Left lung (tissue), 10 donors: ENCODE results near the gene GOLGA6L10. TPM values are rescaled to one million over a fixed set of nuclear protein-coding genes. Genes with fewer than 3 reads are reported as not detected.
A peak's percentile ranks its signal among the peaks of the same experiment; 100 is the strongest.
"Not testable (repeated sequence)": the region's sequence is repeated elsewhere in the genome, so short reads cannot be mapped to it uniquely, and the experiment has no call there.

ENCODE experiments used
- ATAC-seq: fragments of 200-7000 bp; cut with Tn5 transposase; one replicate; pipeline ENCODE4 v1.9.1; 2020; ENCODE audit warnings: moderate library complexity
- DNase-seq, 4 donors: peaks; one replicate each; pipeline ENCODE4 v3.0.0-alpha.2; 2013 to 2020
- H3K27ac ChIP-seq, 2 donors: fragments of 200-600 bp; sonication (generic) in 1 of 2; one replicate each; pipeline versions ENCODE4 v1.5.0 to v1.8.0; 2020 to 2021
- H3K27me3 ChIP-seq, 2 donors: fragments of 200-600 bp; sonication (generic) in 1 of 2; one replicate each; pipeline versions ENCODE4 v1.5.0 to v1.8.0; 2020 to 2021
- H3K36me3 ChIP-seq, 2 donors: fragments of 200-600 bp; sonication (generic) in 1 of 2; one replicate each; pipeline versions ENCODE4 v1.5.0 to v1.8.0; 2020 to 2021
- H3K4me1 ChIP-seq, 2 donors: fragments of 200-600 bp; one replicate each; pipeline ENCODE4 v1.8.0; 2021
- H3K4me3 ChIP-seq, 2 donors: fragments of 200-600 bp; sonication (generic) in 1 of 2; one replicate each; pipeline versions ENCODE4 v1.5.0 to v1.8.0; 2020 to 2021; ENCODE audit warnings: mild to moderate bottlenecking in 1 of 2
- H3K9me3 ChIP-seq, 2 donors: fragments of 200-600 bp; sonication (generic) in 1 of 2; one replicate each; pipeline versions ENCODE4 v1.5.0 to v1.8.0; 2020 to 2021
- intact Hi-C, 2 donors: fragments of 100-400 bp; cut with DNase I; formaldehyde crosslinking; loops; one replicate each; pipeline versions ENCODE4 v1.11.2 to v1.14.2; 2022
- polyA plus RNA-seq, 6 donors: library from polyadenylated mRNA; unstranded; fragments of 120-200 nt; gene quantifications; one replicate each; pipeline ENCODE4 v1.2.1, GENCODE V29; 2013; ENCODE audit not compliant: insufficient read length in 6 of 6
- total RNA-seq, 2 donors: library from RNA; stranded (reverse); fragmentation: NEBNext Ultra II Directional; extraction: Animal tissue kit (Norgen Biotek cat#: 25700); gene quantifications; one replicate each; pipeline ENCODE4 v1.2.1, GENCODE V29; 2021
- TF ChIP-seq, protein P1 (sequence below), 2 donors: fragments of 200-600 bp; sonication (generic) in 1 of 2; IDR thresholded peaks; one replicate each; pipeline versions ENCODE4 v1.5.0 to v1.8.0; 2021; ENCODE audit warnings: antibody characterized with exemption in 2 of 2
- donor health status: DM: no; HTN: yes; CAD: no.
- donor health status: DM: no; HTN: no; CAD: no.

The GOLGA6L10 gene
- total and polyA plus RNA-seq, 8 donors = 1.5 to 13.6 (median 6.2) TPM

- no peaks in the 10 kb centered on the region for H3K36me3 ChIP-seq
- peaks cover 0 to 10% of the 10 kb centered on the region in 2 donors for H3K27me3 ChIP-seq
- H3K27ac ChIP-seq = no peak overlapping the region
- TF ChIP-seq, protein P1, sequence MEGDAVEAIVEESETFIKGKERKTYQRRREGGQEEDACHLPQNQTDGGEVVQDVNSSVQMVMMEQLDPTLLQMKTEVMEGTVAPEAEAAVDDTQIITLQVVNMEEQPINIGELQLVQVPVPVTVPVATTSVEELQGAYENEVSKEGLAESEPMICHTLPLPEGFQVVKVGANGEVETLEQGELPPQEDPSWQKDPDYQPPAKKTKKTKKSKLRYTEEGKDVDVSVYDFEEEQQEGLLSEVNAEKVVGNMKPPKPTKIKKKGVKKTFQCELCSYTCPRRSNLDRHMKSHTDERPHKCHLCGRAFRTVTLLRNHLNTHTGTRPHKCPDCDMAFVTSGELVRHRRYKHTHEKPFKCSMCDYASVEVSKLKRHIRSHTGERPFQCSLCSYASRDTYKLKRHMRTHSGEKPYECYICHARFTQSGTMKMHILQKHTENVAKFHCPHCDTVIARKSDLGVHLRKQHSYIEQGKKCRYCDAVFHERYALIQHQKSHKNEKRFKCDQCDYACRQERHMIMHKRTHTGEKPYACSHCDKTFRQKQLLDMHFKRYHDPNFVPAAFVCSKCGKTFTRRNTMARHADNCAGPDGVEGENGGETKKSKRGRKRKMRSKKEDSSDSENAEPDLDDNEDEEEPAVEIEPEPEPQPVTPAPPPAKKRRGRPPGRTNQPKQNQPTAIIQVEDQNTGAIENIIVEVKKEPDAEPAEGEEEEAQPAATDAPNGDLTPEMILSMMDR (IDR thresholded peaks at IDR 0.05) = no peak
- H3K4me3 ChIP-seq = no peak overlapping the region
- intact Hi-C loops = no loop called here
- no peaks in the 10 kb centered on the region for H3K9me3 ChIP-seq
- DNase-seq (no peak), ATAC-seq (no peak)
- H3K4me1 ChIP-seq = no peaks in the 10 kb centered on the region
Observed at GRCh38 chr15:82301296-82302016, 47.8 kb downstream of the GOLGA6L10 start.

GRCh38 chr15:82300883-82301282 is 48.4 kb downstream of the GOLGA6L10 start:
- no peak for ATAC-seq
- Histone ChIP-seq H3K36me3 (no peaks in the 10 kb centered on the region), H3K27me3 (peaks cover 0 to 10% of the 10 kb centered on the region in 2 donors), H3K4me3 (no peak overlapping the region), H3K9me3 (no peaks in the 10 kb centered on the region), H3K27ac (no peak overlapping the region), H3K4me1 (no peaks in the 10 kb centered on the region)
- TF ChIP-seq, protein P1 (IDR thresholded peaks at IDR 0.05) = no peak
- intact Hi-C loops = no loop called here
- no peak for DNase-seq

DNA sequence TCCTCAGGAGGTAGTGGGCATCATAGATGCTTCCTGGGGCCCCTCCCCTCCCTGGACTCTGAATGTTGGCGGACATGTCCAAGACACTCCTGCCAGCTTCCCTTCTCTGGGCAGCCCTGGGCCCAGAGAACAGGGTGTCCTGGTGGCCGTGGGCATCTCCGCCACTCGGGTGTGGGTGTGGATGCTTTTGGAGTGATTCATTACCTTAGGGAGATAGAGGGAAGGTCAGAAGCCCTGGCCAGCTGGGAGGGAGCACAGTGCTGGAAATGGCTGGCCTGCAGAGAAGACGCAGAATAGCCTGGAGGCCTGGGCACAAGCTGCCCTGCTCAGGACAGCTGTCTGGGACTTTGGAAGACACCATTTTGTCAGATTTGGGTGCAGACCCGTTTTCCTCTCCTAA is 48.9 kb downstream of the GOLGA6L10 start:
- H3K4me3 ChIP-seq, H3K4me1 ChIP-seq, intact Hi-C loops, DNase-seq, H3K9me3 ChIP-seq, ATAC-seq, H3K36me3 ChIP-seq, H3K27ac ChIP-seq: not testable (repeated sequence)
- H3K27me3 ChIP-seq = peaks cover 0 to 10% of the 10 kb centered on the region in 2 donors

DNA sequence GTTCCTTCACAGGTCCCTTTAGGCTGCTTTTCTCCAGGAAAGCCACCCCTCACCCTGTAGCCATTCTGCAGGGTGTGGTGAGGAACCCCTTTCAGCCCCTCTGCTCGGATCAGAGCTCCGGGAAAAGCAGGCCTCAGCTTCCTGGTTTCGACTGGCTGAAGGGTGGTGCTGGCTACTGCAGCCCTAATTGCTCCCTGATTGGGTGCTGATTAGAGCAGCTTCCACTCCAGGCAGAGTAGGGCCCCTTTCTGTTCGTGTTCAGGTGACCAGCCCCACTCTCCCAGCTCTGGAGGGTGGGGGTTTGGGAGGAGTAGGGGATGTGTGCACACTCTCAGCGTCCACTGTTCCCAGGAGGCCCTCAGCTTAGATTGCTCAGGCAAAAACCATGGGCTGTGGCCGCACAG is 49.8 kb downstream of the GOLGA6L10 start:
- intact Hi-C loops, H3K27ac ChIP-seq, ATAC-seq, H3K36me3 ChIP-seq, H3K4me3 ChIP-seq, H3K9me3 ChIP-seq, DNase-seq, H3K4me1 ChIP-seq: not testable (repeated sequence)
- H3K27me3 ChIP-seq = peaks cover 0 to 10% of the 10 kb centered on the region in 2 donors

DNA sequence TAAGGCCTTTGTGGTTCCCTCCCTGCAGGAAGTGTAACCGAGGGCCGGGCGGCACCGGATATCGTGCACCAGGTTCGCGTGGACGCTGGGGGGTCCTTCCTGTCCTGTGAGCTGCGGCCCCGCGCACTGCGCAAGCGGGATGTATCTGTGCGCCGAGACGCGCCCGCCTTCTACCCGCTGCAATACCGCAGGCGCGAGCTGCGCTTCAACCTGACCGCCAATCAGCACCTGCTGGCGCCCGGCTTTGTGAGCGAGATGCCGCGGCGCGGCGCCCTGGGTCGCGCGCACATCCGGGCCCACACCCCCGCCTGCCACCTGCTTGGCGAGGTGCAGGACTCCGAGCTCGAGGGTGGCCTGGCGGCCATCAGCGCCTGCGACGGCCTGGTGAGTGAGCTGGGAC is 50.8 kb downstream of the GOLGA6L10 start:
- H3K4me3 ChIP-seq = no peak overlapping the region
- ATAC-seq = no peak
- DNase-seq = peak in 1 of 4 donors; percentile 13
- H3K9me3 ChIP-seq = no peaks in the 10 kb centered on the region
- H3K27me3 ChIP-seq = peaks cover 0 to 10% of the 10 kb centered on the region in 2 donors
- H3K36me3 ChIP-seq = no peaks in the 10 kb centered on the region
- intact Hi-C loops = no loop called here
- H3K27ac ChIP-seq = no peak overlapping the region
- TF ChIP-seq, protein P1 (IDR thresholded peaks at IDR 0.05) = no peak
- no peaks in the 10 kb centered on the region for H3K4me1 ChIP-seq

- Histone ChIP-seq H3K4me1 (no peaks in the 10 kb centered on the region), H3K36me3 (no peaks in the 10 kb centered on the region), H3K9me3 (no peaks in the 10 kb centered on the region), H3K4me3 (no peak overlapping the region), H3K27me3 (peaks cover 0 to 10% of the 10 kb centered on the region in 2 donors), H3K27ac (no peak overlapping the region)
- TF ChIP-seq, protein P1 (IDR thresholded peaks at IDR 0.05) = no peak
- ATAC-seq = no peak
- intact Hi-C loops = no loop called here
- DNase-seq = no peak
Observed at GRCh38 chr15:82298032-82298431, 51.2 kb downstream of the GOLGA6L10 start.
